Sciatic nerve (tissue), 2 donors: Measurements from ENCODE around the gene RNF40. TPM values are rescaled to one million over a fixed set of nuclear protein-coding genes. Genes with fewer than 3 reads are reported as not detected.

Experiments
- ATAC-seq: fragments of 200-7000 bp; cut with Tn5 transposase; one replicate; pipeline ENCODE4 v1.9.1; 2020; ENCODE audit warnings: mild to moderate bottlenecking, moderate library complexity
- DNase-seq: peaks from one replicate; pipeline ENCODE4 v3.0.0-alpha.2; 2020; ENCODE audit warnings: low spot score
- intact Hi-C: fragments of 100-400 bp; cut with DNase I; formaldehyde crosslinking; loops from one replicate; pipeline ENCODE4 v1.14.2; 2022
- total RNA-seq: library from RNA; stranded (reverse); fragmentation: NEBNext Ultra II Directional; extraction: Animal tissue kit (Norgen Biotek cat#: 25700); gene quantifications from one replicate; pipeline ENCODE4 v1.2.1, GENCODE V29; 2021
- donor health status: DM: no; HTN: no; CAD: no.
- donor health status: DM: no; HTN: no; CAD: no.

The RNF40 gene
- total RNA-seq, result 92.9 TPM

- ATAC-seq (peak; percentile 99), DNase-seq (peak; percentile 97)
- intact Hi-C loops, result no loop called here
Measured at GRCh38 chr16:30761928-30762902, at the start of gene RNF40, which contains the start of gene CFAP119. Gene RNF40 (plus strand): TSS chr16:30762322. CDS start chr16:30762546, 224 bp downstream. Gene CFAP119 (minus strand): TSS chr16:30762062. CDS start chr16:30761748, 314 bp downstream.

DNA sequence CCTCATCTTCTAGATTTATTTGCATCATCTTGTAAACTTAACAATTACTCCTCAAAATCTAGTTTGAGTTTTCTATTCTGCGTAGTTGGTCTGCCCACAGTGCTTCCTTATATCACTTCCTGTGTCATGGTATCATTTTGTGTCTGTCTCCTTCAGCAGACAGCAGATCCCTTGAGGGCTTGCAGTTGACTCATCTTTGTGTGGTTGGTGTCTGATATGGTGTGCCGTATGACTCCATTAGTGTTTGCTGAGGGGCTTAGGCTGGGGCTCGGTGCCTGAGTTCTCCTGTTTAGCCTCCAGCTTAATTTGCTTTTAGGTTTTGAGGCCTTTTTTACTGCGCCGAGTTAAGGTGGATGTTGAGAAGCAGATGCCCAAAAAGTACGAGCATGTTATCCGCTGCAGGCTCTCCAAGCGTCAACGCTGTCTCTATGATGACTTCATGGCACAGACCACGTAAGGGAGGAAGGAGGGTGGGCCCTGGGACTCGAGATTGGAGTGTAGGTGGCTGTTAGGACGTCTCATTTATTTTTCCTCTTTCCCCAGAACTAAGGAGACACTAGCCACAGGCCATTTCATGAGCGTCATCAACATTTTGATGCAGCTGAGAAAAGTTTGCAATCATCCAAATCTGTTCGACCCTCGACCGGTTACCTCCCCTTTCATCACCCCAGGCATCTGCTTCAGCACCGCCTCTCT, 46.2 kb upstream of the RNF40 start:
- ATAC-seq (peak; percentile 34), DNase-seq (no peak)
- intact Hi-C loops, result loop anchor here (10.0 kb wide), 1 partner anchor 89 kb away; no protein-coding TSS in a partner anchor

GRCh38 chr16:30720086-30720485, 42.0 kb upstream of the RNF40 start:
- DNase-seq, result no peak
- intact Hi-C loops, result no loop called here

DNA sequence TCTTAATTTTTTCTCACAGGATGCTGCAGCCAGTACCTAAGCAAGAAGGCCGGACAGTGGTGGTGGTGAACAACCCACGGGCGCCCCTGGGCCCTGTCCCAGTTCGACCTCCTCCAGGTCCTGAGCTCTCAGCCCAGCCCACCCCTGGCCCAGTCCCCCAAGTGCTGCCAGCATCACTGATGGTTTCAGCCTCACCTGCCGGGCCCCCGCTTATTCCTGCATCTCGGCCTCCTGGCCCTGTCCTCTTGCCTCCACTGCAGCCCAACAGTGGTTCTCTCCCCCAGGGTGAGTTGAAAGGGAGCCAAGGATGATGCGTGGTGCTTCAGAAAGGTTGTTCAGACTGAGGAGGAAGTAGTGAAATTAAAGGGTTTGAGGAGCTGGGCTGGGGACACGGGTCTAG, 41.4 kb upstream of the RNF40 start:
- intact Hi-C loops, result no loop called here
- DNase-seq, result no peak
- ATAC-seq, result no peak

More at GRCh38 chr16:30720086-30720485, 42.0 kb upstream of the RNF40 start:
- no peak for ATAC-seq

DNA sequence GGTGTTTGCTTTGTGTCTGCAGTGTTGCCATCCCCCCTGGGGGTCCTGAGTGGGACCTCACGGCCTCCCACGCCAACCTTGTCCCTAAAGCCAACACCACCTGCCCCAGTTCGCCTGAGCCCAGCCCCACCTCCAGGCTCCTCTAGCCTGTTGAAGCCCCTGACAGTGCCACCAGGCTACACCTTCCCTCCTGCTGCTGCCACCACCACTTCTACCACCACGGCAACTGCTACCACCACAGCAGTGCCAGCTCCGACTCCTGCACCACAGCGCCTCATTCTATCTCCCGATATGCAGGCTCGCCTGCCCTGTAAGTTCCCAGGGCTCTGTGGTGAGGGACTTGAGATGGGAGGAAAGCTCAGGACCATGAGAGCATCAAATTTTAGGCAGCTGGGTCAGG, 41.0 kb upstream of the RNF40 start:
- DNase-seq (no peak), ATAC-seq (no peak)
- intact Hi-C loops, result no loop called here

DNA sequence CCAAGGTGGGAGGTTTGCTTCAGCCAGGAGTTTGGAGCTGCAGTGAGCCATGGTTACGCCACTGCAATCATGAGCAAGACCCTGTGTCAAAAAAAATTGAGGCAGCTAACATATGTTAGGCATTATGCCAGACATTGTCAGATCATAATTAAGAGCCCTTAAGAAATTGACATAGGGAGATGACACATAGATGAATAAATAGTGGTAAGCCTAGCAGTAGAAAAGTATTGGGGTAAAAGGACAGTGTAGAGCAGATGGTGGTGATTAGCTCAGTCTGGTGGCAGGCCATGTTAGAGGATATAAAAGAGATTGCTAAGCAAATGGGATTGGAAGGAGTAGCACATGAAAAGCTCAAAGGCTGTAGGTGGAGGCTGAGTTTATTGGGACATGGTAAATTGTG, 40.5 kb upstream of the RNF40 start:
- ATAC-seq (no peak), DNase-seq (no peak)
- intact Hi-C loops, result no loop called here

DNA sequence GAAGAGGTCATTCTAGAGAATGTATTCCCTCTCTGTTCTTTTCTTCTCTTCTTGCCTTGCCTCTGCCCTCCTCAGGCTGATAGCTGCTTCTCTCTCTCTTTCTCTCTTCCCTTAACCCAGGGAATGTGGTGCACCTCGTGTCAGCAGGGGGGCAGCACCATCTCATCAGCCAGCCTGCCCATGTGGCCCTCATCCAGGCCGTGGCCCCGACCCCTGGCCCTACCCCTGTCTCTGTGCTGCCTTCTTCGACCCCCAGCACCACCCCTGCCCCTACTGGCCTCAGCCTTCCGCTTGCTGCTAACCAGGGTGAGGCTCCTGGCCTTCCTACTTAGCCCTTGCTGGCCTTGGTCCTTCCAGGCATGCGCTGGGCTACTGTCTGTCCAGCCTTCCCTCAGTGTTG, 39.7 kb upstream of the RNF40 start:
- intact Hi-C loops, result no loop called here
- peak; percentile 23 for ATAC-seq
- no peak for DNase-seq

GRCh38 chr16:30722916-30723315, 39.2 kb upstream of the RNF40 start:
- no peak for DNase-seq
- intact Hi-C loops, result no loop called here
- ATAC-seq, result no peak

DNA sequence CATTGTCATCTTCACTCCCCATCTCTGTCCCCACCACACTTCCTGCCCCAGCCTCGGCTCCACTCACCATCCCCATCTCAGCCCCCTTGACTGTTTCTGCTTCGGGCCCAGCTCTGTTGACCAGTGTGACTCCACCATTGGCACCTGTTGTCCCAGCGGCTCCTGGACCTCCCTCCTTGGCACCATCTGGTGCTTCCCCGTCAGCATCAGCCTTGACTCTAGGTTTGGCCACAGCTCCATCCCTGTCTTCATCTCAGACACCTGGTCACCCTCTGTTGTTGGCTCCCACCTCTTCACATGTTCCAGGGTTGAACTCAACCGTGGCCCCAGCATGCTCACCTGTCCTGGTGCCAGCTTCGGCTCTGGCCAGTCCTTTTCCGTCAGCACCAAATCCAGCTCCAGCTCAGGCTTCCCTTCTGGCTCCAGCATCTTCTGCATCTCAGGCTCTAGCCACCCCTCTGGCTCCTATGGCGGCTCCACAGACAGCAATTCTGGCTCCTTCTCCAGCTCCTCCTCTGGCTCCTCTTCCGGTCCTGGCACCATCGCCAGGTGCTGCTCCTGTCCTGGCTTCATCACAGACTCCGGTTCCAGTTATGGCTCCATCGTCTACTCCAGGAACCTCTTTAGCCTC, 38.3 kb upstream of the RNF40 start:
- no peak for ATAC-seq

DNA sequence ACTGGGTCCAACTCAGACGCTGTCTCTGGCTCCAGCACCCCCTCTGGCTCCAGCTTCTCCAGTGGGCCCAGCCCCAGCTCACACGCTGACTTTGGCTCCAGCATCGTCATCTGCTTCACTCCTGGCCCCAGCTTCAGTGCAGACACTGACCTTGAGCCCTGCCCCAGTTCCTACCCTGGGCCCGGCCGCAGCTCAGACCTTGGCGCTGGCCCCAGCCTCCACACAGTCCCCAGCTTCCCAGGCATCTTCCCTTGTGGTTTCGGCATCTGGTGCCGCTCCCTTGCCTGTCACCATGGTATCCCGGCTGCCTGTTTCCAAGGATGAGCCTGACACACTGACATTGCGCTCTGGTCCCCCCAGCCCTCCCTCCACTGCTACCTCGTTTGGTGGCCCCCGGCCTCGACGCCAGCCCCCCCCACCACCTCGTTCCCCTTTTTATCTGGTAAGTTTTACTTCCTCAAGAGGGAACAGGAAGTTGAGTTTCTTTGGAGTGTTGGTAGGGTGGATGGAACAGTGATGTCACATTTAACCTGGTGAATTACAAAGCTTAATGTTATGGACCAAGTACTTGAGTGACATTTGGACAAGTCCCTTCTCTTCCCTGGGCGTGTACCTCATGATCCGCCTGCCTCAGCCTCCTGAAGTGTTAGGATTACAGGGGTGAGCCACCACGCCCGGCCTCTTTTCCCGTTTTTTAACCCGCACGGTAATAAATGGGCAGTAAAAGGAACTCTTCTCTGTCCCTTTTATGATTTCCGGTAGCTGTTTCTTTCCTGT, 37.3 kb upstream of the RNF40 start:
- DNase-seq (no peak), ATAC-seq (peak; percentile 59)
- intact Hi-C loops, result no loop called here

More for the DNA sequence above, 38.3 kb upstream of the RNF40 start:
- intact Hi-C loops, result no loop called here
- no peak for DNase-seq

DNA sequence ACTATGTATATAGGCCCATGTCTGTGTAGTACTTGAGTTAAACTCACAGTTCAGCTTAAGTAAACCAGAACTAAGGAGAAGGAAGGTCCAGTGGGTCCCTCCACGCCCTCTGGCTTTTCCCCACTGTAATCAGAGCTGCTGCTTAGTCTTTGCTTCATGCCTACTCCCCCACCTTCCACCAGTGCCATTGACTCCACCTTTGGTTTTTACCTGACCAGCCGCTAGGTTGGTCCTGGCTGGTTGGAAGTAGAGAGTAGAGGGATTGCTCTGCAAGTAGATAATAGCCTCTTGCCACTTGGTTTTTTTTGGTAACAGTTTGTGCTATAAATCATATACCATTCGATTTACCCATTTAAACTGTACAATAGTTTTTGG, 36.7 kb upstream of the RNF40 start:
- no peak for DNase-seq
- intact Hi-C loops, result no loop called here
- no peak for ATAC-seq

DNA sequence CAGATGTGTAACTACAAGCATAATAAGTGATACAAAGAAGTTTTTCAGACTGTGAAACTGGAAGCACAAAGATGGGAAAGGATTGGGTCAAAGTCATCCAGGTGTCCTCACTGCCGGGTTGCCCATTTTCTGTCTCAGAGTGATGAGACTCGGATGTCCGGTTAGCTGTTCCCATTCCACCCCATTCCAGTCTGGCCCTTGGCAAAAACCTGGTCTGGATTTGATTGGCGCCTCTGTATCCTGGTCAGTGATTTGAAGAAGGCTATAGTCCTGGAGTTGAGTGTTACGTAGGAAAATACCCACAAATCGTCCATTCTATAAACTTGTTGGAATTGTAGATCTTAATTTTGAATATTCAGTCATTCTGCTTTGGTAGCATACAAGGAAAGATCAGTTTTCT, 33.8 kb upstream of the RNF40 start:
- DNase-seq, result no peak
- no peak for ATAC-seq
- intact Hi-C loops, result no loop called here

DNA sequence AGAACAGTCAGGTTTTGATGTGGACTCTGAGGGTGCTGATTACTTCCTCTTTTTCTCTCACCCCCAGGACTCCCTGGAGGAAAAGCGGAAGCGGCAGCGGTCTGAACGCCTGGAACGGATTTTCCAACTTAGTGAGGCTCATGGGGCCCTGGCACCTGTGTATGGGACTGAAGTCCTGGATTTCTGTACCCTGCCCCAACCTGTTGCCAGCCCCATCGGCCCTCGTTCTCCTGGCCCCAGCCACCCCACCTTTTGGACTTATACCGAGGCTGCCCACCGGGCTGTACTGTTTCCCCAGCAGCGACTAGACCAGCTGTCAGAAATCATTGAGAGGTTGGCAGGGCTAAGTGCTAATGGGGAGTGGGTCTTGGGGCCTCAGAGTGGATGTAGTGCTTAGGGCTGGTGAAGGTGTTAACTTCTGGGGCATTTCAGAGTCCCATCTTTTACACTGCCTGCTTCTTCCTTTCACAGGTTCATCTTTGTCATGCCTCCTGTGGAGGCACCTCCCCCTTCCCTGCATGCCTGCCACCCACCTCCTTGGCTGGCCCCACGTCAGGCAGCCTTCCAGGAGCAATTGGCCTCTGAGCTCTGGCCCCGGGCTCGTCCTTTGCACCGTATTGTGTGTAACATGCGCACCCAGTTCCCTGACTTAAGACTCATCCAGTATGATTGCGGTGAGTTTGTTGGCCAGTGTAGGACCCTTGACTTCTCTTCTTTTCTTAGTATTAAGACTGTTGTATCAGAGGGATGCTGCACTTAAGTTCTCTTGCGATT, 33.0 kb upstream of the RNF40 start:
- intact Hi-C loops, result no loop called here
- DNase-seq, result no peak
- peak; percentile 31 for ATAC-seq

GRCh38 chr16:30731411-30731810, 30.7 kb upstream of the RNF40 start:
- ATAC-seq (no peak), DNase-seq (no peak)
- intact Hi-C loops, result no loop called here

- intact Hi-C loops, result no loop called here
- ATAC-seq, result no peak
- DNase-seq, result no peak
Measured at GRCh38 chr16:30736995-30737793, 24.9 kb upstream of the RNF40 start.

GRCh38 chr16:30737794-30738648, 24.1 kb upstream of the RNF40 start:
- intact Hi-C loops, result no loop called here
- DNase-seq (no peak), ATAC-seq (no peak)
